Measurements from ENCODE around the gene CTNNB1. TPM values are rescaled to one million over a fixed set of nuclear protein-coding genes. Genes with fewer than 3 reads are reported as not detected.
A peak's percentile ranks its signal among the peaks of the same experiment; 100 is the strongest.

Gene CTNNB1
- total and polyA plus RNA-seq, 2 of the 13 experiments (the other 11 are each of a cell fraction or from before 2014, with no cell fraction given): 398 to 489 TPM

DNA sequence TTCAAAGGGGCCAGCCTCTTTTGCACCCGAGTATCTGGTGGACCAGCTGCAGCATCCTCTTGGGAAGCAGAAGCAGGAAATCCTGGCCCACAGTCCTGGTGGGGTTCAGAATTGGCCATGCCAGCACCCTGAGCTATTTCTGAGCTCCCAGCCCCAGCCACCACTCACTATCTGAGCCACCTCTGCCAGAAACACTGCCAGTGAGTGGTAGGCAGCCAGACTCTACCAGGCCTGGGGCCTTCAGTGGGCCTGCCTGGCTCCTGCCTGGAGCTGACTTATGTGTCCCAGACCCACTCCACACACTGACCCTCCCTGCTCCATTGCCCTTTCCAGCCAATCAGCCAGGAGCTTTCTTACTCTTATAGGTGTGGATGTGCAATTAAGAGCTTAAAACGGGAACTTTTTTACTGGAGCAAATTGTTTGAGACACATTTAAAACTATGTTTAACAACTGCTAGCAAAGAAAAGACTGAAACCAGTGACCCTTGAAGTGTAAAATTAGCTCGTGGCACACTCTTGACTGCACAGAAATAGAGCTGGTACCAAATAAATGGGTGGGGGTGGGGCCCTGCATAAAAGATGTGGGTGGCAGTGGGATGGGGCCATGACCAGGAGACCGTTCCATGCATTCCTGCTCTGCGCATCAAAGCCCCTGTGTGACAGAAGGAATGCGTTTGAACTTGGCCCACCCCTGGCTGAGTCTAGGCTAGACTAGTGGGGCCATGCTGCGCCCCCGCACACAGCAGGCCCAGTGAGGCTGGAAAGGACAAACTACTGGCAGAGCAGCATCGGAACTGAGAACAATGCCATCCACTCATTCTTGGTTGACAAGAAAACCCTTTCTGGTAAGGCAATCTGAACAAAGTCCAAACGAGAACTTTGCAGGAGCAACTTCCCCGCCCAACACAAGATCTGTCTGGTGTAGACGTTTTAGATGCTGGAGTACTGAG is 48.0 kb downstream of the CTNNB1 start (continued):
- TF ChIP-seq, protein P1, sequence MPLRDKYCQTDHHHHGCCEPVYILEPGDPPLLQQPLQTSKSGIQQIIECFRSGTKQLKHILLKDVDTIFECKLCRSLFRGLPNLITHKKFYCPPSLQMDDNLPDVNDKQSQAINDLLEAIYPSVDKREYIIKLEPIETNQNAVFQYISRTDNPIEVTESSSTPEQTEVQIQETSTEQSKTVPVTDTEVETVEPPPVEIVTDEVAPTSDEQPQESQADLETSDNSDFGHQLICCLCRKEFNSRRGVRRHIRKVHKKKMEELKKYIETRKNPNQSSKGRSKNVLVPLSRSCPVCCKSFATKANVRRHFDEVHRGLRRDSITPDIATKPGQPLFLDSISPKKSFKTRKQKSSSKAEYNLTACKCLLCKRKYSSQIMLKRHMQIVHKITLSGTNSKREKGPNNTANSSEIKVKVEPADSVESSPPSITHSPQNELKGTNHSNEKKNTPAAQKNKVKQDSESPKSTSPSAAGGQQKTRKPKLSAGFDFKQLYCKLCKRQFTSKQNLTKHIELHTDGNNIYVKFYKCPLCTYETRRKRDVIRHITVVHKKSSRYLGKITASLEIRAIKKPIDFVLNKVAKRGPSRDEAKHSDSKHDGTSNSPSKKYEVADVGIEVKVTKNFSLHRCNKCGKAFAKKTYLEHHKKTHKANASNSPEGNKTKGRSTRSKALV (CRISPR knock-in tag; IDR thresholded peaks at IDR 0.05): no peak
- TF ChIP-seq PLRG1 (conservative IDR thresholded peaks at IDR 0.05): no peak
- TF ChIP-seq, protein P2, sequence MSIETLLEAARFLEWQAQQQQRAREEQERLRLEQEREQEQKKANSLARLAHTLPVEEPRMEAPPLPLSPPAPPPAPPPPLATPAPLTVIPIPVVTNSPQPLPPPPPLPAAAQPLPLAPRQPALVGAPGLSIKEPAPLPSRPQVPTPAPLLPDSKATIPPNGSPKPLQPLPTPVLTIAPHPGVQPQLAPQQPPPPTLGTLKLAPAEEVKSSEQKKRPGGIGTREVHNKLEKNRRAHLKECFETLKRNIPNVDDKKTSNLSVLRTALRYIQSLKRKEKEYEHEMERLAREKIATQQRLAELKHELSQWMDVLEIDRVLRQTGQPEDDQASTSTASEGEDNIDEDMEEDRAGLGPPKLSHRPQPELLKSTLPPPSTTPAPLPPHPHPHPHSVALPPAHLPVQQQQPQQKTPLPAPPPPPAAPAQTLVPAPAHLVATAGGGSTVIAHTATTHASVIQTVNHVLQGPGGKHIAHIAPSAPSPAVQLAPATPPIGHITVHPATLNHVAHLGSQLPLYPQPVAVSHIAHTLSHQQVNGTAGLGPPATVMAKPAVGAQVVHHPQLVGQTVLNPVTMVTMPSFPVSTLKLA (IDR thresholded peaks at IDR 0.05): no peak
- peak in 1 of 2 experiments; percentile 90; a peak in 3 of 4 replicates for TF ChIP-seq EP300 (IDR thresholded peaks at IDR 0.05; ENCODE audit: low read depth in 2 of 2, low read length in 2 of 2)
- TF ChIP-seq EP300 (CRISPR knock-in tag; IDR thresholded peaks at IDR 0.05; ENCODE audit: borderline replicate concordance): peak; percentile 90
- TF ChIP-seq ZNF441 (CRISPR knock-in tag; IDR thresholded peaks at IDR 0.05; ENCODE audit: borderline replicate concordance): no peak
- TF ChIP-seq, protein P3, sequence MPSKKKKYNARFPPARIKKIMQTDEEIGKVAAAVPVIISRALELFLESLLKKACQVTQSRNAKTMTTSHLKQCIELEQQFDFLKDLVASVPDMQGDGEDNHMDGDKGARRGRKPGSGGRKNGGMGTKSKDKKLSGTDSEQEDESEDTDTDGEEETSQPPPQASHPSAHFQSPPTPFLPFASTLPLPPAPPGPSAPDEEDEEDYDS (CRISPR knock-in tag; IDR thresholded peaks at IDR 0.05): peak; percentile 26; the same call in 1 of the 2 replicates
- 0 out of 2 replicates have a peak, but pooled peaks have one; percentile 37 for TF ChIP-seq ZNF629 (CRISPR knock-in tag; conservative IDR thresholded peaks at IDR 0.05)
- no peak for TF ChIP-seq ZNF572 (CRISPR knock-in tag; IDR thresholded peaks at IDR 0.05)
- TF ChIP-seq NR2C2 (CRISPR knock-in tag; IDR thresholded peaks at IDR 0.05; ENCODE audit: borderline replicate concordance): no peak
- TF ChIP-seq ISX (CRISPR knock-in tag; conservative IDR thresholded peaks at IDR 0.05): no peak
- TF ChIP-seq ZNF232 (CRISPR knock-in tag; IDR thresholded peaks at IDR 0.05; ENCODE audit: borderline replicate concordance): no peak
- TF ChIP-seq, protein P4, sequence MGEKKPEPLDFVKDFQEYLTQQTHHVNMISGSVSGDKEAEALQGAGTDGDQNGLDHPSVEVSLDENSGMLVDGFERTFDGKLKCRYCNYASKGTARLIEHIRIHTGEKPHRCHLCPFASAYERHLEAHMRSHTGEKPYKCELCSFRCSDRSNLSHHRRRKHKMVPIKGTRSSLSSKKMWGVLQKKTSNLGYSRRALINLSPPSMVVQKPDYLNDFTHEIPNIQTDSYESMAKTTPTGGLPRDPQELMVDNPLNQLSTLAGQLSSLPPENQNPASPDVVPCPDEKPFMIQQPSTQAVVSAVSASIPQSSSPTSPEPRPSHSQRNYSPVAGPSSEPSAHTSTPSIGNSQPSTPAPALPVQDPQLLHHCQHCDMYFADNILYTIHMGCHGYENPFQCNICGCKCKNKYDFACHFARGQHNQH (CRISPR knock-in tag; IDR thresholded peaks at IDR 0.05): peak; percentile 54; the same call in 1 of the 2 replicates
- no peak for TF ChIP-seq ZNF44 (CRISPR knock-in tag; IDR thresholded peaks at IDR 0.05)
- TF ChIP-seq ZNF777 (CRISPR knock-in tag; IDR thresholded peaks at IDR 0.05): no peak
- TF ChIP-seq ZNF224 (CRISPR knock-in tag; IDR thresholded peaks at IDR 0.05): no peak
- no peak for TF ChIP-seq ZNF543 (CRISPR knock-in tag; IDR thresholded peaks at IDR 0.05)
- TF ChIP-seq SIX4 (CRISPR knock-in tag; IDR thresholded peaks at IDR 0.05): peak; percentile 88
- TF ChIP-seq, protein P5, sequence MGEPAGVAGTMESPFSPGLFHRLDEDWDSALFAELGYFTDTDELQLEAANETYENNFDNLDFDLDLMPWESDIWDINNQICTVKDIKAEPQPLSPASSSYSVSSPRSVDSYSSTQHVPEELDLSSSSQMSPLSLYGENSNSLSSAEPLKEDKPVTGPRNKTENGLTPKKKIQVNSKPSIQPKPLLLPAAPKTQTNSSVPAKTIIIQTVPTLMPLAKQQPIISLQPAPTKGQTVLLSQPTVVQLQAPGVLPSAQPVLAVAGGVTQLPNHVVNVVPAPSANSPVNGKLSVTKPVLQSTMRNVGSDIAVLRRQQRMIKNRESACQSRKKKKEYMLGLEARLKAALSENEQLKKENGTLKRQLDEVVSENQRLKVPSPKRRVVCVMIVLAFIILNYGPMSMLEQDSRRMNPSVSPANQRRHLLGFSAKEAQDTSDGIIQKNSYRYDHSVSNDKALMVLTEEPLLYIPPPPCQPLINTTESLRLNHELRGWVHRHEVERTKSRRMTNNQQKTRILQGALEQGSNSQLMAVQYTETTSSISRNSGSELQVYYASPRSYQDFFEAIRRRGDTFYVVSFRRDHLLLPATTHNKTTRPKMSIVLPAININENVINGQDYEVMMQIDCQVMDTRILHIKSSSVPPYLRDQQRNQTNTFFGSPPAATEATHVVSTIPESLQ (CRISPR knock-in tag; conservative IDR thresholded peaks at IDR 0.05): no peak
- no peak for TF ChIP-seq KDM3A (CRISPR knock-in tag; IDR thresholded peaks at IDR 0.05; ENCODE audit: low read depth)
- no peak for TF ChIP-seq POLR2AphosphoS5 (IDR thresholded peaks at IDR 0.05; ENCODE audit: low read depth, low read length)

Data from HepG2 (cell line).